Neural progenitor cell (in vitro differentiated cells): Measurements from ENCODE around the gene CEP68. TPM values are rescaled to one million over a fixed set of nuclear protein-coding genes. Genes with fewer than 3 reads are reported as not detected.

Source experiments
- DNase-seq: peaks from one replicate; pipeline ENCODE4 v3.0.0-alpha.2; 2016; ENCODE audit warnings: low spot score
- H2AFZ ChIP-seq: fragments of 200-600 bp; sonication (generic); replicated peaks from 2 replicates; pipeline ENCODE4 v1.6.1; 2016; ENCODE audit warnings: antibody characterized with exemption
- H3F3A ChIP-seq: fragments of 200-600 bp; sonication (generic); 2 replicates; pipeline ENCODE4 v1.6.1; 2016; ENCODE audit warnings: antibody characterized with exemption, low read depth
- H3K27ac ChIP-seq: fragments of 200-600 bp; sonication (generic); 2 replicates; pipeline ENCODE4 v1.5.1; 2016; ENCODE audit warnings: mild to moderate bottlenecking
- H3K27me3 ChIP-seq: fragments of 200-600 bp; sonication (generic); 2 replicates; pipeline ENCODE4 v1.6.1; 2016; ENCODE audit warnings: mild to moderate bottlenecking, moderate library complexity
- H3K36me3 ChIP-seq: fragments of 200-600 bp; sonication (generic); 2 replicates; pipeline ENCODE4 v1.5.1; 2016
- H3K4me1 ChIP-seq: fragments of 200-600 bp; sonication (generic); 2 replicates; pipeline ENCODE4 v1.6.1; 2016; ENCODE audit warnings: mixed run types
- H3K4me2 ChIP-seq: fragments of 200-600 bp; sonication (generic); 2 replicates; pipeline ENCODE4 v1.6.1; 2016
- H3K4me3 ChIP-seq: fragments of 200-600 bp; sonication (generic); 2 replicates; pipeline ENCODE4 v1.5.1; 2016
- H3K79me2 ChIP-seq: fragments of 200-600 bp; sonication (generic); 2 replicates; pipeline ENCODE4 v1.6.1; 2016; ENCODE audit warnings: low read depth
- H3K9ac ChIP-seq: fragments of 200-600 bp; sonication (generic); 2 replicates; pipeline ENCODE4 v1.6.1; 2016
- H3K9me3 ChIP-seq: fragments of 200-600 bp; sonication (generic); 2 replicates; pipeline ENCODE4 v1.5.1; 2016; ENCODE audit warnings: low read depth
- H4K20me1 ChIP-seq: fragments of 200-600 bp; sonication (generic); 2 replicates; pipeline ENCODE4 v1.6.1; 2016; ENCODE audit warnings: low read depth
- H3K27ac Mint-ChIP-seq: 3 replicates; pipeline ENCODE4 v1.8.0; 2021; ENCODE audit warnings: mixed read lengths
- H3K27me3 Mint-ChIP-seq: 2 replicates; pipeline ENCODE4 v1.8.0; 2022; ENCODE audit warnings: low read depth, mild to moderate bottlenecking, inconsistent platforms, moderate library complexity, mixed read lengths; ENCODE audit not compliant: insufficient read depth
- H3K36me3 Mint-ChIP-seq: 3 replicates; pipeline ENCODE4 v1.8.0; 2021; ENCODE audit warnings: mixed read lengths
- H3K4me1 Mint-ChIP-seq: 3 replicates; pipeline ENCODE4 v1.8.0; 2021; ENCODE audit warnings: mixed read lengths
- H3K4me3 Mint-ChIP-seq: 3 replicates; pipeline ENCODE4 v1.8.0; 2021; ENCODE audit warnings: mild to moderate bottlenecking, moderate library complexity, mixed read lengths
- H3K9me3 Mint-ChIP-seq: 3 replicates; pipeline ENCODE4 v1.8.0; 2020; ENCODE audit warnings: mixed read lengths
- EZH2 ChIP-seq: fragments of 200-600 bp; sonication (generic); IDR thresholded peaks from 2 replicates; pipeline ENCODE4 v1.6.1; 2017; ENCODE audit warnings: antibody characterized with exemption, mild to moderate bottlenecking, moderate library complexity
- EZH2phosphoT487 ChIP-seq: fragments of 200-600 bp; sonication (generic); IDR thresholded peaks from 2 replicates; pipeline ENCODE4 v1.6.1; 2017; ENCODE audit warnings: antibody characterized with exemption
- total RNA-seq: library from RNA; depleted of rRNA; stranded (reverse); fragments of >200 nt; gene quantifications from 2 replicates; pipeline ENCODE4 v1.2.3, GENCODE V29; 2015; ENCODE audit warnings: low replicate concordance
- TF ChIP-seq, protein P1 (sequence below): fragments of 200-600 bp; sonication (generic); IDR thresholded peaks from 2 replicates; pipeline ENCODE4 v1.5.1; 2017; ENCODE audit warnings: antibody characterized with exemption, mild to moderate bottlenecking

CEP68 gene
- total RNA-seq, 1 donor from 2014 or later = 36.2 TPM

- Histone ChIP-seq H3K4me1 (no peaks in the 10 kb centered on the region), H3K79me2 (peaks cover 48% of the 10 kb centered on the region), H3K4me3 (no peak overlapping the region), H3K27me3 (no peaks in the 10 kb centered on the region), H2AFZ (no peak overlapping the region), H3F3A (no peaks in the 10 kb centered on the region), H4K20me1 (peaks cover 25% of the 10 kb centered on the region), H3K36me3 (peaks cover 7% of the 10 kb centered on the region), H3K4me2 (no peak overlapping the region), H3K9me3 (no peaks in the 10 kb centered on the region), H3K9ac (no peak overlapping the region), H3K27ac (no peak overlapping the region)
- no peaks in the 10 kb centered on the region for H3K9me3 Mint-ChIP-seq
- peaks cover 2% of the 10 kb centered on the region for H3K27me3 Mint-ChIP-seq
- TF ChIP-seq, protein P1, sequence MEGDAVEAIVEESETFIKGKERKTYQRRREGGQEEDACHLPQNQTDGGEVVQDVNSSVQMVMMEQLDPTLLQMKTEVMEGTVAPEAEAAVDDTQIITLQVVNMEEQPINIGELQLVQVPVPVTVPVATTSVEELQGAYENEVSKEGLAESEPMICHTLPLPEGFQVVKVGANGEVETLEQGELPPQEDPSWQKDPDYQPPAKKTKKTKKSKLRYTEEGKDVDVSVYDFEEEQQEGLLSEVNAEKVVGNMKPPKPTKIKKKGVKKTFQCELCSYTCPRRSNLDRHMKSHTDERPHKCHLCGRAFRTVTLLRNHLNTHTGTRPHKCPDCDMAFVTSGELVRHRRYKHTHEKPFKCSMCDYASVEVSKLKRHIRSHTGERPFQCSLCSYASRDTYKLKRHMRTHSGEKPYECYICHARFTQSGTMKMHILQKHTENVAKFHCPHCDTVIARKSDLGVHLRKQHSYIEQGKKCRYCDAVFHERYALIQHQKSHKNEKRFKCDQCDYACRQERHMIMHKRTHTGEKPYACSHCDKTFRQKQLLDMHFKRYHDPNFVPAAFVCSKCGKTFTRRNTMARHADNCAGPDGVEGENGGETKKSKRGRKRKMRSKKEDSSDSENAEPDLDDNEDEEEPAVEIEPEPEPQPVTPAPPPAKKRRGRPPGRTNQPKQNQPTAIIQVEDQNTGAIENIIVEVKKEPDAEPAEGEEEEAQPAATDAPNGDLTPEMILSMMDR = no peak
- TF ChIP-seq EZH2phosphoT487 = no peak
- no peak for TF ChIP-seq EZH2
- no peaks in the 10 kb centered on the region for H3K4me1 Mint-ChIP-seq
- peaks cover 21% of the 10 kb centered on the region for H3K36me3 Mint-ChIP-seq
- H3K4me3 Mint-ChIP-seq = no peak overlapping the region
- peak; percentile 14 for DNase-seq
- no peak overlapping the region for H3K27ac Mint-ChIP-seq
Measured at GRCh38 chr2:65103013-65103715, 46.9 kb downstream of the CEP68 start.

DNA sequence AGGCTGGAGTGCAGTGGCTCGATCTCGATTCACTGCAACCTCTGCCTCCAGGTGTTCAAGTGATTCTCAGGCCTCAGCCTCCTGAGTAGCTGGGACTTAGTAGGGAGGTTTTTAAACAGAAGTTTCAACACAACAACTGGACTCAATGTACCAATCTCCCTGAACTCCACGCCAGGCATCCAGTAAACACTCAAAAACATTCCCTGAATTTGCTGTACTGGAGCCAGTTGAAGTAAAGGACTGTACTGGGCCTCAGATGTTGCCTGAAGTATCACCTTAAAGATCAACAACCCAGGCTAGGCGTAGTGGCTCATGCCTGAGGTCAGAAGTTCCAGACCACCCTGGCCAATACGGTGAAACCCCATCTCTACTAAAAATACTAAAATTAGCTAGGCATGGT is 51.3 kb downstream of the CEP68 start:
- H3K4me3 Mint-ChIP-seq = no peak overlapping the region
- peaks cover 2% of the 10 kb centered on the region for H3K27me3 Mint-ChIP-seq
- no peaks in the 10 kb centered on the region for H3K4me1 Mint-ChIP-seq
- TF ChIP-seq EZH2 (no peak), EZH2phosphoT487 (no peak)
- TF ChIP-seq, protein P1 = no peak
- H3K27ac Mint-ChIP-seq = no peak overlapping the region
- peaks cover 16% of the 10 kb centered on the region for H3K36me3 Mint-ChIP-seq
- Histone ChIP-seq H4K20me1 (peaks cover 41% of the 10 kb centered on the region), H3K9me3 (no peaks in the 10 kb centered on the region), H3K4me3 (no peak overlapping the region), H3K79me2 (peaks cover 88% of the 10 kb centered on the region), H3F3A (no peaks in the 10 kb centered on the region), H2AFZ (no peak overlapping the region), H3K27me3 (no peaks in the 10 kb centered on the region), H3K4me2 (no peak overlapping the region), H3K9ac (no peak overlapping the region), H3K4me1 (no peaks in the 10 kb centered on the region), H3K27ac (no peak overlapping the region), H3K36me3 (no peaks in the 10 kb centered on the region)
- no peak for DNase-seq
- no peaks in the 10 kb centered on the region for H3K9me3 Mint-ChIP-seq

DNA sequence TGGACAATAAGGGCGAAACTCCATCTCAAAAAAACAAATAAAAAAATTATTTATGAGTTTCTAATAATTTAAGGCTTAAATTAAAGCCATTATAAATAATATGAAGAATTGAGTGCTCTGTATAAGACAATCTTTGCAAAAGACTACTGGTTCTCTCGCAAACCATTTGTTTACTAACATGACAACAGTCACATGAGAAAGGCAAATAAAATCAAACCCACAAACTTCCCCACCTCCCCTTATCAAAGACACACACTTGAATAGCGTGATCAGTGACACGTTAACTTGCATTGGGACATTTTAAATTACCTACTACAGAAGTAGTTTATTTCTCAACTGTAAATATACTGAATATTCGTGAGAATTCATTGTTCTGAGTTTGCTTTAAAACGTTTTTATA is 52.6 kb downstream of the CEP68 start:
- Histone ChIP-seq H2AFZ (no peak overlapping the region), H3K27me3 (no peaks in the 10 kb centered on the region), H3K4me1 (no peaks in the 10 kb centered on the region), H4K20me1 (peaks cover 49% of the 10 kb centered on the region), H3K9me3 (no peaks in the 10 kb centered on the region), H3K36me3 (no peaks in the 10 kb centered on the region), H3K4me3 (no peak overlapping the region), H3F3A (no peaks in the 10 kb centered on the region), H3K79me2 (peaks cover 96% of the 10 kb centered on the region), H3K27ac (no peak overlapping the region), H3K4me2 (no peak overlapping the region), H3K9ac (no peak overlapping the region)
- no peak for DNase-seq
- no peaks in the 10 kb centered on the region for H3K4me1 Mint-ChIP-seq
- no peak overlapping the region for H3K27ac Mint-ChIP-seq
- H3K4me3 Mint-ChIP-seq = no peak overlapping the region
- no peaks in the 10 kb centered on the region for H3K9me3 Mint-ChIP-seq
- peaks cover 1% of the 10 kb centered on the region for H3K27me3 Mint-ChIP-seq
- peaks cover 16% of the 10 kb centered on the region for H3K36me3 Mint-ChIP-seq
- TF ChIP-seq EZH2 (no peak), EZH2phosphoT487 (no peak)
- TF ChIP-seq, protein P1 = no peak
